ENCODE results near the gene CFAP61. TPM values are rescaled to one million over a fixed set of nuclear protein-coding genes. Genes with fewer than 3 reads are reported as not detected.
A peak's percentile ranks its signal among the peaks of the same experiment; 100 is the strongest.
"Not testable (repeated sequence)": the region's sequence is repeated elsewhere in the genome, so short reads cannot be mapped to it uniquely, and the experiment has no call there.

The CFAP61 gene
- total RNA-seq, 1 donor from 2014 or later, result not detected

- TF ChIP-seq, protein P1, sequence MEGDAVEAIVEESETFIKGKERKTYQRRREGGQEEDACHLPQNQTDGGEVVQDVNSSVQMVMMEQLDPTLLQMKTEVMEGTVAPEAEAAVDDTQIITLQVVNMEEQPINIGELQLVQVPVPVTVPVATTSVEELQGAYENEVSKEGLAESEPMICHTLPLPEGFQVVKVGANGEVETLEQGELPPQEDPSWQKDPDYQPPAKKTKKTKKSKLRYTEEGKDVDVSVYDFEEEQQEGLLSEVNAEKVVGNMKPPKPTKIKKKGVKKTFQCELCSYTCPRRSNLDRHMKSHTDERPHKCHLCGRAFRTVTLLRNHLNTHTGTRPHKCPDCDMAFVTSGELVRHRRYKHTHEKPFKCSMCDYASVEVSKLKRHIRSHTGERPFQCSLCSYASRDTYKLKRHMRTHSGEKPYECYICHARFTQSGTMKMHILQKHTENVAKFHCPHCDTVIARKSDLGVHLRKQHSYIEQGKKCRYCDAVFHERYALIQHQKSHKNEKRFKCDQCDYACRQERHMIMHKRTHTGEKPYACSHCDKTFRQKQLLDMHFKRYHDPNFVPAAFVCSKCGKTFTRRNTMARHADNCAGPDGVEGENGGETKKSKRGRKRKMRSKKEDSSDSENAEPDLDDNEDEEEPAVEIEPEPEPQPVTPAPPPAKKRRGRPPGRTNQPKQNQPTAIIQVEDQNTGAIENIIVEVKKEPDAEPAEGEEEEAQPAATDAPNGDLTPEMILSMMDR (IDR thresholded peaks at IDR 0.05), result no peak
- no peaks in the 10 kb centered on the region for H3K4me1 Mint-ChIP-seq (ENCODE audit: low read depth)
- no peaks in the 10 kb centered on the region for H3K36me3 Mint-ChIP-seq (ENCODE audit: low read depth)
- H3K9me3 Mint-ChIP-seq (ENCODE audit: low read depth), result no peaks in the 10 kb centered on the region
- no peak for DNase-seq (ENCODE audit: low spot score)
- H3K27me3 Mint-ChIP-seq (ENCODE audit: low read depth), result peaks cover 12% of the 10 kb centered on the region
- no peak overlapping the region for H3K4me3 Mint-ChIP-seq (ENCODE audit: unreplicated experiment)
- no peak overlapping the region for H3K27ac Mint-ChIP-seq (ENCODE audit: unreplicated experiment)
Measured at GRCh38 chr20:20100881-20101280, 48.5 kb downstream of the CFAP61 start.

- no peaks in the 10 kb centered on the region for H3K4me1 Mint-ChIP-seq (ENCODE audit: low read depth)
- no peaks in the 10 kb centered on the region for H3K36me3 Mint-ChIP-seq (ENCODE audit: low read depth)
- H3K27ac Mint-ChIP-seq (ENCODE audit: unreplicated experiment), result no peak overlapping the region
- H3K27me3 Mint-ChIP-seq (ENCODE audit: low read depth), result peaks cover 7% of the 10 kb centered on the region
- no peak overlapping the region for H3K4me3 Mint-ChIP-seq (ENCODE audit: unreplicated experiment)
- no peak for DNase-seq (ENCODE audit: low spot score)
- no peaks in the 10 kb centered on the region for H3K9me3 Mint-ChIP-seq (ENCODE audit: low read depth)
- TF ChIP-seq, protein P1 (IDR thresholded peaks at IDR 0.05), result no peak
Measured at GRCh38 chr20:20102163-20102562, 49.8 kb downstream of the CFAP61 start.

GRCh38 chr20:20102716-20103258, 50.5 kb downstream of the CFAP61 start:
- TF ChIP-seq, protein P1 (IDR thresholded peaks at IDR 0.05), result no peak
- H3K27me3 Mint-ChIP-seq (ENCODE audit: low read depth), result peaks cover 6% of the 10 kb centered on the region
- no peaks in the 10 kb centered on the region for H3K9me3 Mint-ChIP-seq (ENCODE audit: low read depth)
- DNase-seq (ENCODE audit: low spot score), result no peak
- H3K4me3 Mint-ChIP-seq (ENCODE audit: unreplicated experiment), result no peak overlapping the region
- no peaks in the 10 kb centered on the region for H3K4me1 Mint-ChIP-seq (ENCODE audit: low read depth)
- no peak overlapping the region for H3K27ac Mint-ChIP-seq (ENCODE audit: unreplicated experiment)
- H3K36me3 Mint-ChIP-seq (ENCODE audit: low read depth), result no peaks in the 10 kb centered on the region

GRCh38 chr20:20103486-20103885, 51.2 kb downstream of the CFAP61 start:
- DNase-seq (ENCODE audit: low spot score), result no peak
- Mint-ChIP-seq H3K36me3 (ENCODE audit: low read depth) (no peaks in the 10 kb centered on the region), H3K9me3 (ENCODE audit: low read depth) (no peaks in the 10 kb centered on the region), H3K27me3 (ENCODE audit: low read depth) (peaks cover 10% of the 10 kb centered on the region), H3K4me3 (ENCODE audit: unreplicated experiment) (no peak overlapping the region), H3K27ac (ENCODE audit: unreplicated experiment) (no peak overlapping the region), H3K4me1 (ENCODE audit: low read depth) (no peaks in the 10 kb centered on the region)
- TF ChIP-seq, protein P1 (IDR thresholded peaks at IDR 0.05), result no peak

DNA sequence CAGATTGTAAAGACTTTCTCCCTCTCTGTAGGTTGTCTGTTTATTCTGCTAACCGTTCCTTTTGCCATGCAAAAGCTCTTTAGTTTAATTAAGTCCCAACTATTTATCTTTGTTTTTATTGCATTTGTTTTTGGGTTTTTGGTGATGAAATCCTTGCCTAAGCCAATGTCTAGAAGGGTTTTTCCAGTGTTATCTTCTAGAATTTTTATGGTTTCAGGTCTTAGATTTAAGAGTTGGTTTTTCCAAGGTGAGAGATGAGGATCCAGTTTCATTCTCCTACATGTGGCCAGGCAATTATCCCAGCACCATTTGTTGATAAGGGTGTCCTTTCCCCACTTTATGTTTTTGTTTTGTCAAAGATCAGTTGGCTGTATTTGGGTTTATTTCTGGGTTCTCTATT, 70.9 kb downstream of the CFAP61 start:
- not testable (repeated sequence) for H3K27ac Mint-ChIP-seq (ENCODE audit: unreplicated experiment); DNase-seq (ENCODE audit: low spot score); H3K4me1 Mint-ChIP-seq (ENCODE audit: low read depth); H3K36me3 Mint-ChIP-seq (ENCODE audit: low read depth); H3K27me3 Mint-ChIP-seq (ENCODE audit: low read depth); H3K4me3 Mint-ChIP-seq (ENCODE audit: unreplicated experiment)
- H3K9me3 Mint-ChIP-seq (ENCODE audit: low read depth), result peaks cover 24% of the 10 kb centered on the region

DNA sequence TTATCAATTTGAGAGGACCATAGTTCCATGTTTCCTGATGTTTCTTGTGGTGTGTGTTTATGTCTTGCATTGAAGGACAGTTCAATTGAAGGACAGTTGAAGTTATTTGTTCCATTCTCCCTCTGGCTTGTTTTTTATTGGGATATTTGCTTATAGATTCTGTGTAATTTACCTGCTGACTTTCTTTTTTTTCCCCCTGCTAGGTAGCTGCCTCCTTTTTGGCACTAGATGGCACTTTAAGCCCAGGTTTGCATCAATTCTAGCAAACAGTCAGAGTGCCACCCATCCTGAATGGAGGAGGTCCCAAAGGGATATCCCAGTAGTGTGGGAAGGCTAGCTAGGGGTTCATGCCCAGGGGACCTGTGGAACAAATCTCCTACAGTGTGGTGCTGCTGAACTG, 78.1 kb downstream of the CFAP61 start:
- H3K9me3 Mint-ChIP-seq (ENCODE audit: low read depth), result peaks cover 23% of the 10 kb centered on the region
- H3K4me3 Mint-ChIP-seq (ENCODE audit: unreplicated experiment), result no peak overlapping the region
- H3K27ac Mint-ChIP-seq (ENCODE audit: unreplicated experiment), result no peak overlapping the region
- H3K36me3 Mint-ChIP-seq (ENCODE audit: low read depth), result peaks cover 1% of the 10 kb centered on the region
- TF ChIP-seq, protein P1 (IDR thresholded peaks at IDR 0.05), result peak; percentile 32
- peaks cover 3% of the 10 kb centered on the region for H3K27me3 Mint-ChIP-seq (ENCODE audit: low read depth)
- no peaks in the 10 kb centered on the region for H3K4me1 Mint-ChIP-seq (ENCODE audit: low read depth)
- DNase-seq (ENCODE audit: low spot score), result no peak
